ENCODE measurements around the gene GEMIN4. TPM values are rescaled to one million over a fixed set of nuclear protein-coding genes. Genes with fewer than 3 reads are reported as not detected.

Gene GEMIN4
- total and polyA plus RNA-seq, 8 donors: 6.3 to 13.1 (median 8.0) TPM

- TF ChIP-seq CTCF (IDR thresholded peaks at IDR 0.05): no peak
- peak overlapping the region in 1 of 4 donors; percentile 26 for H3K27ac ChIP-seq
These were observed 25.7 kb downstream of the GEMIN4 start for GRCh38 chr17:726271-726919.

GRCh38 chr17:725746-726145, 26.3 kb downstream of the GEMIN4 start:
- H3K9me3 ChIP-seq: no peaks in the 10 kb centered on the region
- no peak overlapping the region for H3K4me3 ChIP-seq
- DNase-seq (no peak), ATAC-seq (peak in 3 of 4 donors; percentile 23 to 33 (median 29)), FAIRE-seq (no peak)
- no peak overlapping the region for H3K27ac ChIP-seq
- H3K4me1 ChIP-seq: peaks cover 0 to 6% (median 0%) of the 10 kb centered on the region in 3 donors
- no peak for TF ChIP-seq CTCF (IDR thresholded peaks at IDR 0.05)
- no peaks in the 10 kb centered on the region for H3K36me3 ChIP-seq
- WGBS, 2 donors: 67 to 73% methylated on average over 11 to 12 of the region's 12 CpGs
- H3K27me3 ChIP-seq: no peaks in the 10 kb centered on the region
- intact Hi-C loops (cut with DNase I): no loop called here

More at GRCh38 chr17:726271-726919, 25.7 kb downstream of the GEMIN4 start:
- ATAC-seq (peak; percentile 44 to 69 (median 52)), DNase-seq (no peak), FAIRE-seq (no peak)
- 51 to 52% methylated on average over 20 of the region's 20 CpGs for WGBS, 2 donors
- intact Hi-C loops (cut with DNase I): no loop called here
- Histone ChIP-seq H3K4me1 (peaks cover 0 to 10% (median 0%) of the 10 kb centered on the region in 3 donors), H3K4me3 (no peak overlapping the region), H3K9me3 (no peaks in the 10 kb centered on the region), H3K27me3 (no peaks in the 10 kb centered on the region), H3K36me3 (no peaks in the 10 kb centered on the region)

- ATAC-seq (no peak), FAIRE-seq (no peak), DNase-seq (no peak)
- no peaks in the 10 kb centered on the region for H3K9me3 ChIP-seq
- intact Hi-C loops (cut with DNase I): no loop called here
- WGBS, 2 donors: 91 to 96% methylated on average over 14 of the region's 14 CpGs
- no peaks in the 10 kb centered on the region for H3K36me3 ChIP-seq
- H3K27me3 ChIP-seq: no peaks in the 10 kb centered on the region
- H3K27ac ChIP-seq: no peak overlapping the region
- no peak overlapping the region for H3K4me3 ChIP-seq
- TF ChIP-seq CTCF (IDR thresholded peaks at IDR 0.05): no peak
- peaks cover 0 to 6% (median 0%) of the 10 kb centered on the region in 3 donors for H3K4me1 ChIP-seq
These were observed 27.0 kb downstream of the GEMIN4 start for GRCh38 chr17:725084-725483.

GRCh38 chr17:721540-721937, 30.5 kb downstream of the GEMIN4 start:
- no peak for TF ChIP-seq CTCF (IDR thresholded peaks at IDR 0.05)
- intact Hi-C loops (cut with DNase I): no loop called here
- no peak for DNase-seq
- Histone ChIP-seq H3K27me3 (no peaks in the 10 kb centered on the region), H3K9me3 (no peaks in the 10 kb centered on the region), H3K36me3 (no peaks in the 10 kb centered on the region), H3K4me1 (peaks cover 0 to 20% (median 3%) of the 10 kb centered on the region in 3 donors), H3K27ac (no peak overlapping the region), H3K4me3 (no peak overlapping the region)
- WGBS, 2 donors: 49 to 57% methylated on average over 5 of the region's 5 CpGs
- no peak for ATAC-seq
- FAIRE-seq: no peak
